Central memory CD8-positive, alpha-beta T cell (primary cell): ENCODE measurements around the gene CAMSAP1.
A peak's percentile ranks its signal among the peaks of the same experiment; 100 is the strongest.
"Not testable (repeated sequence)": the region's sequence is repeated elsewhere in the genome, so short reads cannot be mapped to it uniquely, and the experiment has no call there.

Experiments
- ATAC-seq: fragments of 150-1000 bp; cut with Tn5 transposase; replicated peaks from 2 replicates; pipeline ENCODE4 v1.10.0; 2022; ENCODE audit warnings: mild to moderate bottlenecking, moderate FRiP score, moderate number of reproducible peaks; ENCODE audit not compliant: poor library complexity, severe bottlenecking; ENCODE audit errors: extremely low read depth
- DNase-seq, 2 donors: peaks; one replicate each; pipeline ENCODE4 v3.0.0; 2021; ENCODE audit warnings: low spot score in 2 of 2
- H3K27ac Mint-ChIP-seq: one replicate; pipeline ENCODE4 v1.8.0; 2022; ENCODE audit warnings: low read depth, mild to moderate bottlenecking, moderate library complexity, mixed read lengths
- H3K27me3 Mint-ChIP-seq: one replicate; pipeline ENCODE4 v1.8.0; 2022; ENCODE audit warnings: mixed read lengths
- H3K36me3 Mint-ChIP-seq: one replicate; pipeline ENCODE4 v1.8.0; 2022; ENCODE audit warnings: mild to moderate bottlenecking, moderate library complexity, mixed read lengths; ENCODE audit not compliant: insufficient read depth
- H3K4me1 Mint-ChIP-seq: one replicate; pipeline ENCODE4 v1.8.0; 2022; ENCODE audit warnings: mixed read lengths
- H3K4me3 Mint-ChIP-seq: one replicate; pipeline ENCODE4 v1.8.0; 2022; ENCODE audit warnings: mild to moderate bottlenecking, moderate library complexity, mixed read lengths
- H3K9me3 Mint-ChIP-seq: one replicate; pipeline ENCODE4 v1.8.0; 2022; ENCODE audit warnings: mixed read lengths

CAMSAP1 gene

DNA sequence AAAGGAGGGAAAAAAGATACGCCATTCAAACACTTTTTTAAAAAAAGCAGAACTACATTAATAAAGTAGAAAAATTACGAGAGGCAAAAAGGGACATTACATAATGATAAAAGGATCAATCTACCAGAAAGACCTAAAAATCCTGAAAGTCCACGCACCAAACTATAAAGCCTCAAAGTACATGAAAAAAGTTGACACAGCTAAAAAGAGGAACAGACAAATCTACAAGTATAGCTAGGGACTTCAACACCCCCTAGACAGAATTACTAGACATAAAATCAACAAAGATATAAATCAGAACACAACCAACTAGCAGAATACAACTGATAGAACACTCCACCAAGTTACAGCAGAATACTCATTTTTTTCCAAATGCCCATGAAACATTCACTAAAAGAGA is 11.1 kb downstream of the CAMSAP1 start:
- Mint-ChIP-seq H3K9me3 (no peaks in the 10 kb centered on the region), H3K36me3 (no peaks in the 10 kb centered on the region), H3K27ac (no peak overlapping the region), H3K4me1 (peaks cover 71% of the 10 kb centered on the region), H3K4me3 (no peak overlapping the region), H3K27me3 (no peaks in the 10 kb centered on the region)
- ATAC-seq (no peak), DNase-seq (no peak)

DNA sequence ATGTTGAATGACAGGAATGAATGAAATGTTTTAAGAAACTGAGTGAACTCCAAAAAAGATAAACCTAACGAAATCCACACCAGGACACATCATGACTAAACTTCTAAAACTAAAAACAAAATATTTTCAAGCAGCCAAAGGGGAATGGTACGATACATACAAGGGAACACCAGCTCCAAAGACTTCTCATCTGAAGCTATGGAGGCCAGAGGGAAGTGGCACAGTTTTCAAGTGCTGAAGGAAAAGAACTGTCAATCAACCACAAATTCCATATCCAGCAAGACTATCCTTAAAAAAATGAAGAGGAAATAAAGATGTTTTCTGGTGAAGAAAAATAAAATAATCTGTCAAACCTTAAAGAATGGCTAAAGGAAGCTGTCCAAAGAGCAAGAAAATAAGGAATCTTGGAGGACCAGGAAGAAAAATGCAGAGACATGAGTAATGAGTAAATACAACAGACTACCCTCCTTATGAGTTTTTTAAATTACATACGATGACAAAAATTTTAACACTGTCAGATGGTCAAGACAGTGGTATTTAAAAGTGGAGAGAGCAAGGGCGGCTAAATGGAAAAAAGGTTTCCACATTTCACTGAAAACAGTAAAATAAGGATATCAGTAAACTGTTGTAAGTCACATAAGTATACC is 12.0 kb downstream of the CAMSAP1 start:
- DNase-seq = no peak
- Mint-ChIP-seq H3K27me3 (no peaks in the 10 kb centered on the region), H3K9me3 (no peaks in the 10 kb centered on the region), H3K27ac (no peak overlapping the region), H3K4me1 (peaks cover 75% of the 10 kb centered on the region), H3K36me3 (no peaks in the 10 kb centered on the region), H3K4me3 (no peak overlapping the region)
- no peak for ATAC-seq

DNA sequence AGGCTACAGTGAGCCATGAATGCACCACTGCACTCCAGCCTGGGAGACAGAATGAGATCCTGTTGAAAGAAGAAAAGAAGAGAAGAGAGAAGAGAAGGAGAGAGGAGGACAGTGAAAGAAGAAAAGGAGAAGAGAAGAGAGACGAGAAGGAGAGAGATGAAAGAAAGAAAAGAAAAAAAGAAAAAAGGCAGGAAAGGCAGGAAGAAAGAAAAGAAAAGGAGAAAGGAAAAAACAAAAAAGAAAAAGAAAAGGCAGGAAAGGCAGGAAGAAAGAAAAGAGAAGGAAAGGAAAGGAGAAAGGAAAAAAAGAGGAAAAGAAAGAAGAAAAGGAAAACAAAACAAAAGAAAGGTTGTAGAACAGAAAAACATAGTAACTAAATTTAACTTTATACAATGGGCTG is 14.2 kb downstream of the CAMSAP1 start:
- Mint-ChIP-seq H3K9me3 (no peaks in the 10 kb centered on the region), H3K27me3 (no peaks in the 10 kb centered on the region), H3K4me1 (peaks cover 73% of the 10 kb centered on the region), H3K4me3 (no peak overlapping the region), H3K36me3 (no peaks in the 10 kb centered on the region), H3K27ac (peak overlapping the region; percentile 39)
- ATAC-seq (no peak), DNase-seq (no peak)

DNA sequence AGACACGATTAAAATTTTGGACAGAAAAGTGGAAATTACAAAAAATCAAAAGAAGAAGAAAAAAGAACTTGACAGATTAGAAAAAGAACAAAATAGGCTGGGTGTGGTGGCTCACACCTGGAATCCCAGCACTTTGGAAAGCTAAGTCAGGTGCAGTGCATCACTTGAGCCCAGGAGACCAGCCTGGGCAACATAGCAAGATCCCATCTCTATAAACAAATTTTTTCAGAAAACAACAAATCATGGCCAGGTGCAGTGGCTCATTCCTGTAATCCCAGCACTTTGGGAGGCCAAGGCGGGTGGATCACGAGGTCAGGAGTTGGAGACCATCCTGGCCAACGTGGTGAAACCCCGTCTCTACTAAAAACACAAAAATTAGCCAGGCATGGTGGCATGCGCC is 15.0 kb downstream of the CAMSAP1 start:
- DNase-seq, H3K27ac Mint-ChIP-seq, ATAC-seq, H3K36me3 Mint-ChIP-seq, H3K4me3 Mint-ChIP-seq, H3K9me3 Mint-ChIP-seq, H3K27me3 Mint-ChIP-seq: not testable (repeated sequence)
- peaks cover 76% of the 10 kb centered on the region for H3K4me1 Mint-ChIP-seq

DNA sequence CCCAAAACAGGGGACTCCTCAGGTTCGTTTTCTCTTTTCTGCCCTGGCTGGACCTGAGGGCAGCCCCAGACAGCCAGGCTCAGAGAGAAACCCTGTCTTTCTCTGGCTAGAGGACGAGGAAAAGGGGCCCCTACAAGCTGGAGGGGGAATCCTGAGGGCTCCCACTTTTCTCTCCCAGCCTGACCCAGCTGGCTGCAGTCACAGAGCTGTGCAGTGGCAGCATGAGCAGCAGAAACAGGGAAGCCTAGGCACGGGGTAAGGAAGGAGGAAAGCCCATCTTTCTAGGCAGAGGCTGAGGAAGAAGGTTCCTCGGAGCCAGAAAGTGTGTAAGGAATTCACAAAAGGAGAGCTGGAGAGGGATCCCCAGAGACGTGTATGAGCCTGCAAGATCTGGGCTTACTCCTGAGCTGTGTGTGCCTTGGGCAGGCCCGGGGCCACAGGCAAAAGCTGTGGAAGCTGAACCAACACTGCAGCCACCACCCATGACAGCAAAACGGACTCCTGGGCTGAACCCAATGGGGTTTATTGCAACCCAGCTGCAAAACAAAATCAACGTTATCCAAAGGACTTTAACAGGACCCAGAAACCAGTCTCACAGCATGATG is 16.2 kb downstream of the CAMSAP1 start:
- no peaks in the 10 kb centered on the region for H3K9me3 Mint-ChIP-seq
- DNase-seq (no peak), ATAC-seq (no peak)
- H3K27me3 Mint-ChIP-seq = no peaks in the 10 kb centered on the region
- no peak overlapping the region for H3K4me3 Mint-ChIP-seq
- H3K4me1 Mint-ChIP-seq = peaks cover 80% of the 10 kb centered on the region
- H3K27ac Mint-ChIP-seq = no peak overlapping the region
- H3K36me3 Mint-ChIP-seq = peaks cover 3% of the 10 kb centered on the region

DNA sequence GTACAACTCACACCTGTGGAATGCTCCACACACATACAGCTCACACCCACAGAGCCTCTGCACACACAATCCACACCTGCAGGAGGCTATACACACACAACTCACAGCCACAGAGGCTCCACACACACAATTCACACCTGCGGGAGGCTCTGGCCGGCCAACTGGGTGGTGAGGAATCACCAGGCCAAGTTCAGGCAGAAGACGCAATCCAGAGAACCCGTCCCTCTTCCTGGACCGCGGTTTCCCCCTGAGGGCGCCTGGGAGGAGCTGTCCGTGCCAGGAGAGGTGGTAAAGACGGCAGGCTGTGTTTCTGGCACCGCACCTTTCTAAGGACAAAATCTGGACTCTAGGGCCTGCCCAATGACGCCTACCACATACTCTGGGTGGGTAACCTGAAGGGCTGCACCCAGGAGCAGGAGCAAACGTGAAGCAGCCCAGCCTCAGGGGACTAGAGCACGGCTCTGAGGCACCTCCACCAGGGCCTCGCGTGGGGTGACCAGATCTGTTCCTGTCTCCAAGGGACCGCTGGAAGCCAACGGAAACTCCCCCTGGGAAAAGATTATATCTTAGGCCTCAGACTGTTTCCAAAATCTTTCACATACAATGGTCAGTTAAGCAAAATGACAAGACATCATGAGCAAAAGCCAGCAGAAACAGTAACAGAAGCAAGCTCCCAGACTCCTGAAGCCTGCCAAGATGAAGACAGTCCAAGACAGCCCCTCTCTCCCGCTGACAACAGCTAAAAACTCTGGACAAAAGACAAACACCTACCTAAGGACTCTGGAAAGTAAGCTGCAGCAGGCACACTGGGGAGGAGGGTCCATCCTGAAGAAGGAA is 16.9 kb downstream of the CAMSAP1 start:
- ATAC-seq (no peak), DNase-seq (no peak)
- Mint-ChIP-seq H3K4me3 (no peak overlapping the region), H3K4me1 (peaks cover 79% of the 10 kb centered on the region), H3K9me3 (no peaks in the 10 kb centered on the region), H3K36me3 (peaks cover 3% of the 10 kb centered on the region), H3K27me3 (no peaks in the 10 kb centered on the region), H3K27ac (no peak overlapping the region)

DNA sequence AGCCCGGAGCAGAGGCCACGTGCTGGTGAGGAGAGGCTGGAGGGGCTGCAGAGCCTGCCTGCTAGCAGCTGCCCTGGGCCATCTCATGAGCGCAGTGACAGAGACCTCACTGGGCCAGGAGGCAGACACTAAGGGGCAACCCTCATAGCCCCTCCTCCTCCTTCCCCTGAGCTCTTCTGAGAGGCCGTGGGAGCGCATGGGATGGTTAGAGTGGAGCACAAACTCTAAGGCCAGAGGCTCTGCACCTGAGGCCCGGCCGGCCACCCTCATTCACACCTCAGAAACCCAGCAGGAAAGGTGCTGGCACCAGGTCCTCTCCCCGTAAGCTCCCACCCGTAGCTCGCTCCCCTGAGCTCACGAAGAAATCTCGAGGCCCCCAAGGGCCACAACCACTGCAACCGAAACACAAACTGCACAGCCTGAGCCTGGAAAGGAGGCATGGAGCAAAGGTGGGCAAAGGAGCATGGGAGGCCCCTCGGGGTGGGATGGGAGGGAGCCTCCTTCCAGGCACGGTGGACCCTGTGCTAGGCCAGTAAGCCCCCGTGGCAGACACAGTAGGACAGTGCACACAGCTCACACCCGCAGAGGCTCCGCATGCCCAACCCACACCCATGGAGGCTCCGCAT is 17.7 kb downstream of the CAMSAP1 start:
- no peaks in the 10 kb centered on the region for H3K27me3 Mint-ChIP-seq
- no peak overlapping the region for H3K27ac Mint-ChIP-seq
- no peaks in the 10 kb centered on the region for H3K9me3 Mint-ChIP-seq
- H3K4me3 Mint-ChIP-seq = no peak overlapping the region
- DNase-seq = no peak
- peaks cover 79% of the 10 kb centered on the region for H3K4me1 Mint-ChIP-seq
- no peak for ATAC-seq
- peaks cover 3% of the 10 kb centered on the region for H3K36me3 Mint-ChIP-seq

DNA sequence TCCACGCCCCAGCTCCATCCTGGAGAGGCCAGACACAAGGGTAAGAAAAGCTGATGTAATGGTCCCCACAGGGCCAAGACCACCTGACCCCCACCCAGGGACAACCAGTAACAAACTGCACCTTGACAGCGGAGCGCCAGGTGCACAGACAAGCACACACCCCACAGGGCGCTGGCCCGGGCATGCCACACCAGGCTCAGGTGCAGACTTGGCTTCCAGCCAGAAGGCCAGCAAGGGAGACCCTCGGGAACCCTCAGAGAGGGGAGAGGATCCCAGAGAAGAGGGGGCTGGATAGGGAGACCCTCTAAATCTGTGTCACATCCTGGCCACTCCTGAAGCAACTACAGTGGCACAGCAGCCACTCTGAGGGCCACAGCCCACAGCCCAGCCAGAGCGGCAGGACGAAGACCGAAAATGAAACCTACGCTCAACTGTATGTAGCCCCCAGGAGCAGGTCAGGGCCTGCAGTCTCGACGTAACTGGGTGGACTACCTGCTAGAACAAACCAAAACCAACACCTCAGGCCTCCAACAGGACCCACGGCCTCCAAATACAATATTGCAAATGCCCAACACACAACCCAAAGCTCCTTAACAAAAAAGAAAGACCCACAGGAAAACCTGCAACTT is 18.5 kb downstream of the CAMSAP1 start:
- Mint-ChIP-seq H3K27me3 (no peaks in the 10 kb centered on the region), H3K4me3 (no peak overlapping the region), H3K27ac (no peak overlapping the region), H3K4me1 (peaks cover 82% of the 10 kb centered on the region), H3K36me3 (peaks cover 3% of the 10 kb centered on the region), H3K9me3 (no peaks in the 10 kb centered on the region)
- no peak for ATAC-seq
- no peak for DNase-seq

DNA sequence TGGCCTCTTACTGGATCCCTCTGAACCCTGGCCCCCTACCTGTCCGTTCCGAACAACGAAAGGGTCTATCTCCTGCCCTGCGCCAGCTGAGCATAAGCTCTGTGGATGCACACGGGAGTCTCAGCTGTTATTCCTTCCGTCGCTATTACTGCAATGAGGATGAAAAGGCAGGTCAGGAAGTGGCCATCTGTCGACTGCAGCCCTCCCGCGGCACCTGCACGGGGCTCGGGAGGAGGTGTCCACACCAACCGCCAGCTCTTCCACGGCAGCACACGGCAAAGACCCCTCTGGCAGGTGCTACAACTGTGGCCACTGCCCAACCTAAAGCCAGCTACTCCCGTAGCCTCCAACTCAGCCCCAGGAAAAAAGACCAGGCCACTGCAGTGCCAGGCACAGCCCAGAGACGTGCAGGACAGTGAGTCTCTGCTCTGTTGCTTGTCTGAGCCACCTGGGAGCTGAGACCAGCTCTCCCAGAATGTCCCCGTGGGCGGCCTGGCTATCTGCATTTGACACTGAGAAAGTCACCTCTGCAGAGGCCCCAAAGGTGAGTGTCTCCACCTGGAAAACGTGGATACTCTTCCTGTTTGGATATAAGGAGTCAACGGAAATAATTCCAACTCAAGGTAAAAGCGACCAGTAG is 19.1 kb downstream of the CAMSAP1 start:
- H3K4me1 Mint-ChIP-seq = peaks cover 82% of the 10 kb centered on the region
- no peak for DNase-seq
- H3K4me3 Mint-ChIP-seq = no peak overlapping the region
- peaks cover 3% of the 10 kb centered on the region for H3K36me3 Mint-ChIP-seq
- peak overlapping the region; percentile 85 for H3K27ac Mint-ChIP-seq
- H3K27me3 Mint-ChIP-seq = no peaks in the 10 kb centered on the region
- no peak for ATAC-seq
- no peaks in the 10 kb centered on the region for H3K9me3 Mint-ChIP-seq

DNA sequence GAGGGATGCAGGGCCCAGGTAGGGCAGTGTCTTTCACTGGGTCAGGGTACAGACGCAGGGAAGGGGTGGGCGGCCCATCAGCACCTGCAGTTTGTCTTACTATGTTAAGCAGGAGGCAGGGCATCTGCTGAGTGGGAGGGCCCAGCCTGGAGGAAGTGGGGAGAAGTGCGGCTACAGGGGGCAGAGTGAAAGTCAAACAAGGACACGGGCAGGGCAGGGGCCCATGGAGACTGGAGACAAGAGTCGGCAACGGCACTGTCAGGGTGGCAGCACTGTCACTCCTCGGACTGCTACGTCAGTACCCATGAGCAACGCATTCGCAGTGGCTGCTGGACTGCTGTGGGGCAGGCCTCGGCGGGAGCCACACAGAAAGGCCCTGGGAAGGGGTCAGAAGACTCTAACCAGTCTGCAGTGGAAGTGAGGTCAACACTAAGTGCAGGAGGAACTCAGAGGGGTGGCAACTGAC is 19.7 kb downstream of the CAMSAP1 start:
- Mint-ChIP-seq H3K9me3 (no peaks in the 10 kb centered on the region), H3K27me3 (no peaks in the 10 kb centered on the region), H3K36me3 (peaks cover 3% of the 10 kb centered on the region), H3K27ac (peak overlapping the region; percentile 85), H3K4me3 (peak overlapping the region; percentile 55), H3K4me1 (peaks cover 83% of the 10 kb centered on the region)
- DNase-seq = peak in 1 of 2 donors; percentile 21
- ATAC-seq = peak; percentile 79

DNA sequence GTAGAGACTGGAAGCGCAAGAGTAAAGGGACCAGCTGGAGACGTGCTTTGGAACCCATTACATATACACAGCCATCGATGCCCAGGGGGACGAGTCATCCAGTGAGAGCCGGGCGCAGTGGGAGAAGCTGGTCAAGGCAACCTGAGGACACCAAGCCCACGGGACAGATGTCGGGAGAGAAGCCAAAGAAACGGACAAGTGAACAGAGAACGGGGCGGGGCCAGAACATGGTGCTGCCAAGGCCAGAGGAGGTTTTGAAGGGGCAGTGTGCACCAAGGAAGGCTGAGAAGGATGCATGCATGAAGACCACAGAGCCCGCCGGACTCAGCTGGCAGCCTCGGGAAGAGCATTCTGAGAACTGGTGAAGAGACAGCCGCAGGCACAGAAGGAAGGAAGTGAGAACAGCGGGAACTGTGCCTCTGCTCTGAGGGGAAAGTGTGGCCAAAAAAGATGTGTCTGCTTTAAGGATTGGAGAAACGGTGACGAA is 20.3 kb downstream of the CAMSAP1 start:
- Mint-ChIP-seq H3K9me3 (no peaks in the 10 kb centered on the region), H3K36me3 (peaks cover 3% of the 10 kb centered on the region), H3K27ac (peak overlapping the region; percentile 85), H3K4me1 (peaks cover 79% of the 10 kb centered on the region), H3K4me3 (peak overlapping the region; percentile 55), H3K27me3 (no peaks in the 10 kb centered on the region)
- DNase-seq (no peak), ATAC-seq (peak; percentile 7)
